GM12865 (cell line): ENCODE measurements around the gene LCLAT1.
A peak's percentile ranks its signal among the peaks of the same experiment; 100 is the strongest.

ENCODE experiments used
- DNase-seq: peaks from one replicate; pipeline ENCODE4 v3.0.0; 2010; ENCODE audit warnings: low read depth
- H3K4me3 ChIP-seq: 2 replicates; pipeline ENCODE4 v1.5.1; 2011; ENCODE audit warnings: mild to moderate bottlenecking, low read depth, low read length, control low read depth
- CTCF ChIP-seq: IDR thresholded peaks from 2 replicates; pipeline ENCODE4 v1.5.1; 2011; ENCODE audit warnings: low read length, control low read depth, low read depth, inconsistent platforms; ENCODE audit not compliant: insufficient read depth; ENCODE audit errors: missing control alignments

The LCLAT1 gene

GRCh38 chr2:30620102-30620501 lies 173.1 kb downstream of the LCLAT1 start:
- no peak for DNase-seq
- H3K4me3 ChIP-seq = no peak overlapping the region
- TF ChIP-seq CTCF = no peak

DNA sequence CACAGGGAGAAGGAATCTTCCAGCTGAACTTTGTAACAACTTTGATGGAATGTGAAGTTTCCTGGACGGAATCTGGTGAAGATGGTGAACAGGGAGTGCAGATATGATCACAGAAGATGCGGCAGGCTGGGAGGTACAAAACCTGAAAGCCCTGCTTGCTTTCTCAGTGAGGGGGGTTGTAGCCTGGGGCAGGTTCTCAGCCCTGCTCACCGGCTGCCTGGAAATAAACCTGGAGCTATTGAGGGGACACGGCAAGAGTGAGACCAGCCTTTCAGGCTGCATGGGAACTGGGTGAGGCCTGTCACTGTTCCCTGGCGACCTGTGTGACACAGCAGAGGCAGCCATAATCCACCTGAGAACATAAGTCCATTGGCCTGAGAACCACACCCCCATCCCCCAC lies 174.8 kb downstream of the LCLAT1 start:
- no peak overlapping the region for H3K4me3 ChIP-seq
- no peak for DNase-seq
- TF ChIP-seq CTCF = no peak

- no peak for TF ChIP-seq CTCF
- DNase-seq = no peak
- H3K4me3 ChIP-seq = no peak overlapping the region
Measured at GRCh38 chr2:30622452-30622851, 175.4 kb downstream of the LCLAT1 start.

DNA sequence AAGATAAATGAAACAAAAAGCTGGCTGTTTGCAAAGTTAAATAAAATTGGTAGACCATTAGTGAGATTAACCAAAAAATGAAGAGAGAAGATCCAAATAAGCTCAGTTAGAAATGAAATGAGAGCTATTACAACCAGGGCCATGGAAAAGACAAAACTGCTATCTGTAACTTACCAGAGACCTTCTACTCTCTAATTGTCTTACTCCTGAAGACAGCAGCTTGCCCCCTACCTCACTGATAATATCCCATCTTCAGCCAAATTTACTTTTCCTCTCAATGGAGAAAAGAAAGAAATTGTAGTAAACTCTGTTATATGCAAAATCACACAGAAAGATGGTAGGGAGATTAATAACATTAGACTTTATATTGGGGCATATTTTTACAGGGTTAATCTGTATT lies 178.2 kb downstream of the LCLAT1 start:
- H3K4me3 ChIP-seq = no peak overlapping the region
- no peak for DNase-seq
- no peak for TF ChIP-seq CTCF

DNA sequence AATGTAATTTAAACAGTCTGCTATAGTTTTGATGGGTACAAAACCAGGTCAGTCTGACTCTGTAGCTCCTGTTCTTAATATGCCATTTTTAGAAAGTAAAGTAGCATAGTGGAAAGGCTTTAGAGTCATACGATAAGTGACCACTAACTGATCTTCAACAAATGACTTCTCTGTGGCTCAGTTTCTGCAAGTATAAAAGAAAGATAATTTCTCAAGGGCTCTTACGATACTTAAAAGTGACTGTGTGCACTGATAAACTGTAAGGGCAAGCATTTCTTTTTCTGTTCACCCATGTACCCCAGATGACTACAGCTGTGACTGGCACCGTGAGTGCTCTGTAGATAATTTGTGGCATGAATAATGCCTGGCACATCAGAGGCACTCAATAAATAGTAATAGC lies 178.7 kb downstream of the LCLAT1 start:
- H3K4me3 ChIP-seq = no peak overlapping the region
- no peak for TF ChIP-seq CTCF
- DNase-seq = peak; percentile 10

DNA sequence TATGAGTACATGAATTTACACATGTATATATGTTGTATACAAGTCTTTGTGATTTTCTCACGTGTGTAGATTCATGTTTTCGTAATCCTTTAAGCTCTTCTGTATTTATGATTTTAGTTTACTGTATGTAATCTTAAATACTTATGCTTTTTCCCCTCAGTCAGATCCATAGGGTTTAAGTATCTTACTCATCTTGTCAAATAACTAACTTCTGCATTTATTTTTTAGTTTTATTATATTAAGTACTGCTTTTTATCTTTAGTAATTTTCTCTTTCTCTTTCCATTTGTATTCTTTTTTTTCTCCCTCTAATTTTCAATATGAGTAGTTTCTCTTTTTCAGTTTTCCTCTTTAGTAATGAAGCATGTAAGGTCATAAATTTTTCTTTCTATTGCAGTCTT lies 179.4 kb downstream of the LCLAT1 start:
- TF ChIP-seq CTCF = no peak
- H3K4me3 ChIP-seq = peak overlapping the region; percentile 22; the same call in 1 of the 2 replicates
- no peak for DNase-seq

GRCh38 chr2:30627151-30627550 lies 180.1 kb downstream of the LCLAT1 start:
- H3K4me3 ChIP-seq = peak overlapping the region; percentile 22; the same call in 1 of the 2 replicates
- DNase-seq = peak; percentile 88
- TF ChIP-seq CTCF = no peak
